Upper lobe of left lung (tissue), 4 donors: ENCODE results near the gene PDPR.
"Not testable (repeated sequence)": the region's sequence is repeated elsewhere in the genome, so short reads cannot be mapped to it uniquely, and the experiment has no call there.

Experiments
- POLR2A ChIP-seq, 4 donors: fragments of 450-650 bp; IDR thresholded peaks; one replicate each; pipeline ENCODE4 v1.5.1; 2016 to 2017; ENCODE audit warnings: antibody characterized with exemption in 4 of 4, mild to moderate bottlenecking in 2 of 4
- TF ChIP-seq, protein P1 (sequence below), 6 experiments: fragments of 450-650 bp in 4 of 6; fragments of 200-600 bp in 2 of 6; sonication (generic) in 2 of 6; IDR thresholded peaks; one replicate each; pipeline ENCODE4 v1.5.1; 2016 to 2019; ENCODE audit warnings: antibody characterized with exemption in 6 of 6

DNA sequence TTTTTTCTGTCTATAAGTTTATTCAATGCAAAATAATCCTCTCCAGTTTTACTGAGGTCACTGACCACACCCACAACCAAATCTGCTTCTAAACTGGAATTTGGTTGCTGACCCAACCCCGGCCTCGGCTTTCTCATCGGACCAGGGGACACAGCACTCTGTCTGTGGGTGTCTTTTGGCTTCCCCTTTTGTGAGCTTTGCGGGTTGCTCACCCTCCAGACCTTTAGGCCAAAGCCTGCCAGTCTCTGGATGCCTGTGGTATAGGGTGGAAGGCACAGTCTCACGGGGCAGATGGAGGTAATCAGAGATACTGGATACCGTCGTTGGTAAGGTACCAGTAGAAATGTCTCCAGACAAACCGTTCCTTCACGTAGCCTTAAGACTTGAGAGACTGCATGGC lies 35.1 kb upstream of the PDPR start:
- TF ChIP-seq POLR2A (IDR thresholded peaks at IDR 0.05): not testable (repeated sequence)
- TF ChIP-seq, protein P1, sequence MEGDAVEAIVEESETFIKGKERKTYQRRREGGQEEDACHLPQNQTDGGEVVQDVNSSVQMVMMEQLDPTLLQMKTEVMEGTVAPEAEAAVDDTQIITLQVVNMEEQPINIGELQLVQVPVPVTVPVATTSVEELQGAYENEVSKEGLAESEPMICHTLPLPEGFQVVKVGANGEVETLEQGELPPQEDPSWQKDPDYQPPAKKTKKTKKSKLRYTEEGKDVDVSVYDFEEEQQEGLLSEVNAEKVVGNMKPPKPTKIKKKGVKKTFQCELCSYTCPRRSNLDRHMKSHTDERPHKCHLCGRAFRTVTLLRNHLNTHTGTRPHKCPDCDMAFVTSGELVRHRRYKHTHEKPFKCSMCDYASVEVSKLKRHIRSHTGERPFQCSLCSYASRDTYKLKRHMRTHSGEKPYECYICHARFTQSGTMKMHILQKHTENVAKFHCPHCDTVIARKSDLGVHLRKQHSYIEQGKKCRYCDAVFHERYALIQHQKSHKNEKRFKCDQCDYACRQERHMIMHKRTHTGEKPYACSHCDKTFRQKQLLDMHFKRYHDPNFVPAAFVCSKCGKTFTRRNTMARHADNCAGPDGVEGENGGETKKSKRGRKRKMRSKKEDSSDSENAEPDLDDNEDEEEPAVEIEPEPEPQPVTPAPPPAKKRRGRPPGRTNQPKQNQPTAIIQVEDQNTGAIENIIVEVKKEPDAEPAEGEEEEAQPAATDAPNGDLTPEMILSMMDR (IDR thresholded peaks at IDR 0.05): not testable (repeated sequence)
